ENCODE results near the gene LRRFIP1. TPM values are rescaled to one million over a fixed set of nuclear protein-coding genes. Genes with fewer than 3 reads are reported as not detected.

Gene LRRFIP1
- total and polyA plus RNA-seq, 9 donors: 27.4 to 71.1 (median 56.1) TPM

GRCh38 chr2:237798236-237799059 is 171.1 kb downstream of the LRRFIP1 start, which contains the start of gene RBM44:
Gene RBM44, plus strand, starts transcription at chr2:237798779. Its CDS starts 14,831 bp downstream, at chr2:237813610.
- WGBS, 3 donors: 71 to 77% (median 71%) methylated on average over 84 of the region's 84 CpGs
- intact Hi-C loops (cut with DNase I): no loop called here
- no peak for DNase-seq

GRCh38 chr2:237799060-237799428 is 171.7 kb downstream of the LRRFIP1 start:
- H3K27ac ChIP-seq: no peak overlapping the region
- no peak for TF ChIP-seq CTCF (IDR thresholded peaks at IDR 0.05)
- no peak for TF ChIP-seq POLR2A (IDR thresholded peaks at IDR 0.05)
- no peak for TF ChIP-seq EP300 (IDR thresholded peaks at IDR 0.05)
- H3K36me3 ChIP-seq: no peaks in the 10 kb centered on the region
- no peak for DNase-seq
- no peaks in the 10 kb centered on the region for H3K9me3 ChIP-seq
- H3K4me3 ChIP-seq: no peak overlapping the region
- no peaks in the 10 kb centered on the region for H3K27me3 ChIP-seq
- H3K4me1 ChIP-seq (ENCODE audit: insufficient read depth): no peaks in the 10 kb centered on the region
- 88 to 91% (median 89%) methylated on average over 34 of the region's 34 CpGs for WGBS, 3 donors
- intact Hi-C loops (cut with DNase I): no loop called here

More at GRCh38 chr2:237798236-237799059, 171.1 kb downstream of the LRRFIP1 start, which contains the start of gene RBM44:
- no peak for TF ChIP-seq EP300 (IDR thresholded peaks at IDR 0.05)
- no peak for TF ChIP-seq CTCF (IDR thresholded peaks at IDR 0.05)
- no peak for TF ChIP-seq POLR2A (IDR thresholded peaks at IDR 0.05)
- no peak within 1 kb of the TSS for H3K27ac ChIP-seq
- H3K27me3 ChIP-seq: no peaks in the 10 kb centered on the region
- H3K36me3 ChIP-seq: no peaks in the 10 kb centered on the region
- no peak within 1 kb of the TSS for H3K4me3 ChIP-seq
- H3K9me3 ChIP-seq: no peaks in the 10 kb centered on the region
- H3K4me1 ChIP-seq (ENCODE audit: insufficient read depth): no peaks in the 10 kb centered on the region

GRCh38 chr2:237801466-237801865 is 174.1 kb downstream of the LRRFIP1 start:
- no peak for TF ChIP-seq POLR2A (IDR thresholded peaks at IDR 0.05)
- TF ChIP-seq EP300 (IDR thresholded peaks at IDR 0.05): no peak
- no peak for TF ChIP-seq CTCF (IDR thresholded peaks at IDR 0.05)
- Histone ChIP-seq H3K4me3 (no peak overlapping the region), H3K27ac (no peak overlapping the region), H3K9me3 (no peaks in the 10 kb centered on the region), H3K36me3 (no peaks in the 10 kb centered on the region), H3K27me3 (no peaks in the 10 kb centered on the region), H3K4me1 (ENCODE audit: insufficient read depth) (no peaks in the 10 kb centered on the region)
- intact Hi-C loops (cut with DNase I): no loop called here
- 92 to 95% (median 94%) methylated on average over 2 of the region's 2 CpGs for WGBS, 3 donors
- DNase-seq: no peak

- Histone ChIP-seq H3K27ac (no peak overlapping the region), H3K4me1 (ENCODE audit: insufficient read depth) (no peaks in the 10 kb centered on the region), H3K27me3 (no peaks in the 10 kb centered on the region), H3K36me3 (no peaks in the 10 kb centered on the region), H3K9me3 (no peaks in the 10 kb centered on the region), H3K4me3 (no peak overlapping the region)
- 16 to 22% (median 16%) methylated on average over 2 of the region's 2 CpGs for WGBS, 3 donors
- no peak for DNase-seq
- TF ChIP-seq POLR2A (IDR thresholded peaks at IDR 0.05) (no peak), CTCF (IDR thresholded peaks at IDR 0.05) (no peak)
- intact Hi-C loops (cut with DNase I): no loop called here
Observed at GRCh38 chr2:237806334-237806733, 178.9 kb downstream of the LRRFIP1 start.

Data from ovary (tissue), 9 donors.